NT2/D1 (cell line): ENCODE data around the gene SOAT2.

Source experiments
- YY1 ChIP-seq: IDR thresholded peaks from 2 replicates; pipeline ENCODE4 v1.6.1; 2011; ENCODE audit not compliant: insufficient read length, insufficient read depth
- ZNF274 ChIP-seq: IDR thresholded peaks from 2 replicates; pipeline ENCODE4 v1.6.1; 2011; ENCODE audit warnings: mild to moderate bottlenecking, low read depth, low read length

GRCh38 chr12:53096759-53097158, 6.5 kb upstream of the SOAT2 start:
- no peak for TF ChIP-seq ZNF274
- TF ChIP-seq YY1: no peak
